HepG2 (cell line): ENCODE measurements around the gene TBX3. TPM values are rescaled to one million over a fixed set of nuclear protein-coding genes. Genes with fewer than 3 reads are reported as not detected.

Experiments
- ATF2 ChIP-seq: sonication (generic); formaldehyde crosslinking; IDR thresholded peaks from 2 replicates; pipeline ENCODE4 v1.4.0; 2020; ENCODE audit warnings: missing genetic modification reagents
- ATF4 ChIP-seq, 2 experiments: fragments of 450-650 bp in 1 of 2; sonication (generic) in 1 of 2; formaldehyde crosslinking; IDR thresholded peaks; 2 replicates each; pipeline versions ENCODE4 v1.5.0 to v1.8.0; 2020 to 2022; ENCODE audit warnings: mild to moderate bottlenecking in 1 of 2, missing genetic modification reagents in 1 of 2
- BRD4 ChIP-seq: sonication (generic); formaldehyde crosslinking; IDR thresholded peaks from 2 replicates; pipeline ENCODE4 v1.4.0; 2020; ENCODE audit warnings: missing genetic modification reagents
- KIAA2018 ChIP-seq: sonication (generic); formaldehyde crosslinking; IDR thresholded peaks from 2 replicates; pipeline ENCODE4 v1.5.0; 2020; ENCODE audit warnings: mild to moderate bottlenecking, missing genetic modification reagents, borderline replicate concordance
- MEIS1 ChIP-seq: sonication (generic); formaldehyde crosslinking; IDR thresholded peaks from 2 replicates; pipeline ENCODE4 v1.9.0; 2021; ENCODE audit warnings: mild to moderate bottlenecking, missing genetic modification reagents, moderate library complexity, borderline replicate concordance
- PITX1 ChIP-seq: sonication (generic); formaldehyde crosslinking; IDR thresholded peaks from 2 replicates; pipeline ENCODE4 v1.5.1; 2020; ENCODE audit warnings: mild to moderate bottlenecking, missing genetic modification reagents
- PRDM4 ChIP-seq: sonication (generic); formaldehyde crosslinking; IDR thresholded peaks from 2 replicates; pipeline ENCODE4 v1.9.0; 2021; ENCODE audit warnings: missing genetic modification reagents, borderline replicate concordance
- THYN1 ChIP-seq: sonication (generic); formaldehyde crosslinking; IDR thresholded peaks from 2 replicates; pipeline ENCODE4 v1.8.1; 2023; ENCODE audit warnings: low read depth, mild to moderate bottlenecking, moderate library complexity, missing genetic modification reagents, borderline replicate concordance
- TRIM24 ChIP-seq: sonication (generic); formaldehyde crosslinking; IDR thresholded peaks from 2 replicates; pipeline ENCODE4 v1.8.0; 2022; ENCODE audit warnings: mild to moderate bottlenecking, missing genetic modification reagents
- ZNF263 ChIP-seq: sonication (generic); formaldehyde crosslinking; IDR thresholded peaks from 2 replicates; pipeline ENCODE4 v1.4.0; 2020; ENCODE audit warnings: missing genetic modification reagents
- ZNF331 ChIP-seq: sonication (generic); formaldehyde crosslinking; IDR thresholded peaks from 2 replicates; pipeline ENCODE4 v1.4.0; 2020; ENCODE audit warnings: missing genetic modification reagents
- ZNF597 ChIP-seq: sonication (generic); formaldehyde crosslinking; IDR thresholded peaks from 2 replicates; pipeline ENCODE4 v1.5.0; 2020; ENCODE audit warnings: missing genetic modification reagents
- ZSCAN29 ChIP-seq: sonication (generic); formaldehyde crosslinking; conservative IDR thresholded peaks from 2 replicates; pipeline ENCODE4 v1.4.0; 2020; ENCODE audit warnings: mild to moderate bottlenecking, missing genetic modification reagents
- polyA plus RNA-seq, 8 experiments: library from polyadenylated mRNA; depleted of rRNA in 3 of 8; stranded (reverse) in 7 of 8; unstranded in 1 of 8; fragments of >200 nt; fragmentation: Illumina TruSeq in 4 of 8; extraction: Trizol in 4 of 8; gene quantifications; 2 replicates each; pipeline versions ENCODE4 v1.2.1 to v1.2.3, GENCODE V29; 2011 to 2016; ENCODE audit warnings: low read depth in 4 of 8, missing spikeins in 1 of 8, mixed read lengths in 1 of 8; ENCODE audit not compliant: insufficient read depth in 1 of 8
- total RNA-seq, 5 experiments: library from RNA; depleted of rRNA; stranded (reverse); fragments of >200 nt; fragmentation: Illumina TruSeq; extraction: Trizol; gene quantifications; 2 replicates each; pipeline ENCODE4 v1.2.3, GENCODE V29; 2016; ENCODE audit warnings: low read depth in 1 of 5

The TBX3 gene
- total and polyA plus RNA-seq, 2 of the 13 experiments (the other 11 are each of a cell fraction or from before 2014, with no cell fraction given), result 27.1 to 42.4 TPM

GRCh38 chr12:114684098-114684869, at the start of gene TBX3 (continued):
- TF ChIP-seq PRDM4 (CRISPR knock-in tag) (no peak; the same call in 1 of the 2 replicates), BRD4 (no peak), ZNF263 (CRISPR knock-in tag) (peak; percentile 73), ZNF331 (peak; percentile 63; the same call in 1 of the 2 replicates), MEIS1 (no peak), KIAA2018 (CRISPR knock-in tag) (no peak), THYN1 (CRISPR knock-in tag) (no peak), ZNF597 (CRISPR knock-in tag) (no peak), ATF2 (CRISPR knock-in tag) (peak; percentile 39; the same call in 1 of the 2 replicates), ATF4 (CRISPR knock-in tag; IDR thresholded peaks at IDR 0.05) (peak in 1 of 2 experiments; percentile 28; a peak in 1 of 4 replicates), PITX1 (CRISPR knock-in tag) (peak; percentile 79; the same call in 1 of the 2 replicates), ZSCAN29 (CRISPR knock-in tag) (0 out of 2 replicates have a peak, but pooled peaks have one; percentile 27), TRIM24 (CRISPR knock-in tag) (no peak)
